Large intestine (tissue), 3 donors: ENCODE data around the gene CEP131. TPM values are rescaled to one million over a fixed set of nuclear protein-coding genes. Genes with fewer than 3 reads are reported as not detected.
A peak's percentile ranks its signal among the peaks of the same experiment; 100 is the strongest.
"Not testable (repeated sequence)": the region's sequence is repeated elsewhere in the genome, so short reads cannot be mapped to it uniquely, and the experiment has no call there.

Experiments used
- DNase-seq, 2 donors: peaks; one replicate each; pipeline versions ENCODE4 v3.0.0 to v3.0.0-alpha.2; 2013
- H3K27ac ChIP-seq: one replicate; pipeline ENCODE4 v1.5.1; 2013; ENCODE audit warnings: low read length
- H3K27me3 ChIP-seq: 2 replicates; pipeline ENCODE4 v1.6.1; 2013; ENCODE audit warnings: low read length; ENCODE audit not compliant: control insufficient read depth, insufficient read depth
- H3K36me3 ChIP-seq: 2 replicates; pipeline ENCODE4 v1.6.1; 2013; ENCODE audit warnings: low read length; ENCODE audit not compliant: control insufficient read depth, insufficient read depth
- H3K4me1 ChIP-seq: one replicate; pipeline ENCODE4 v1.6.1; 2013; ENCODE audit warnings: low read length; ENCODE audit not compliant: control insufficient read depth, insufficient read depth
- H3K4me3 ChIP-seq: one replicate; pipeline ENCODE4 v1.5.1; 2013; ENCODE audit warnings: low read length
- H3K9me3 ChIP-seq: one replicate; pipeline ENCODE4 v1.6.1; 2013; ENCODE audit warnings: mild to moderate bottlenecking, low read depth, low read length, moderate library complexity; ENCODE audit not compliant: control insufficient read depth
- WGBS: methylation state at CpG from one replicate; pipeline ENCODE4 v1.1.5; 2013; ENCODE audit warnings: low lambda C conversion rate; ENCODE audit not compliant: insufficient coverage; 5-methylcytosine and 5-hydroxymethylcytosine counted together
- polyA plus RNA-seq: library from polyadenylated mRNA; unstranded; fragments of 120-200 nt; gene quantifications from one replicate; pipeline ENCODE4 v1.2.1, GENCODE V29; 2013

CEP131 gene
- polyA plus RNA-seq, 1 donor: 9.0 TPM

DNA sequence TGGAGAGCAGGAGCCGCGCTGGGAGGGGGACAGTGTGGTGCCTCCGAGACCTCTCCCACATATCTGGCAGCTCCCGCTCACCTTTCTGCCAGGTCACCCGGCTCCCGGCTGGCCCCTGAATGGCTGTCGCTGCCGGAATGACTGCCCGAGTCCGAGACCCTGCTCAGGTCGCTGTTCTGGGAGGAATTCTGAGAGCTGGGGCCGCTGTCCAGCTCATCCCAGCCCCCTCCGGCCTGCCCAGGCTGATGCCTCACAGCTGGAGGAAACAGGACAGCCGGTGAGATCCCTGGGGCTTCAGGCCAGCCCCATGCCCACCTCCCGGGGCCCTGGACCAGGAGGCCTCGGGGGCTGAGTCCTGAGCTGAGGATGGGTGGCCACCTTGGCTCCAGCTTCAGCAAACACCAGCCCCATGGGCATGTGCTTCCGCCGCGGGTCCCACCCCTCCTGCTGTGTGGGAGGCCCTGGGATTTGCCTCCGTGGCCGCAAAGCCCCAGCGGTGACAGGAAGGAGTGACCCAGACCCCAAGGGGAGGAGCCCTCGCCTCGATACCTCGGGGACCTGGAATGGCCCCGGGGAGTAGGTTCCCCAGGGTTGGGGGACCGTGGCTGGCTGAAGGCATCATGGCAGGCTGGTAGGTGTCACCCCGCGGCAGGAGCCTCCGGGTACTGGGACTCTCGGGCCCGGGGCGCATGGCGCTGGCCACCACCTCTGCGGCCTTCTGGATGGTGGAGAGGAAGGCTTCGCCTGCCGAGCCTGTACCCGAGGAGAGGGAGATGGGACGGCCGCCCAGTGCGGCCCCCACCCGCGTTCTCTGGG, 9.2 kb upstream of the CEP131 start:
- H3K27me3 ChIP-seq: no peaks in the 10 kb centered on the region
- peaks cover 1% of the 10 kb centered on the region for H3K4me1 ChIP-seq
- H3K9me3 ChIP-seq: peaks cover 2% of the 10 kb centered on the region
- H3K27ac ChIP-seq: no peak overlapping the region
- no peak overlapping the region for H3K4me3 ChIP-seq
- no peak for DNase-seq
- no CpG with 5 or more reads among the region's 43 CpGs for WGBS
- peaks cover 52% of the 10 kb centered on the region for H3K36me3 ChIP-seq

DNA sequence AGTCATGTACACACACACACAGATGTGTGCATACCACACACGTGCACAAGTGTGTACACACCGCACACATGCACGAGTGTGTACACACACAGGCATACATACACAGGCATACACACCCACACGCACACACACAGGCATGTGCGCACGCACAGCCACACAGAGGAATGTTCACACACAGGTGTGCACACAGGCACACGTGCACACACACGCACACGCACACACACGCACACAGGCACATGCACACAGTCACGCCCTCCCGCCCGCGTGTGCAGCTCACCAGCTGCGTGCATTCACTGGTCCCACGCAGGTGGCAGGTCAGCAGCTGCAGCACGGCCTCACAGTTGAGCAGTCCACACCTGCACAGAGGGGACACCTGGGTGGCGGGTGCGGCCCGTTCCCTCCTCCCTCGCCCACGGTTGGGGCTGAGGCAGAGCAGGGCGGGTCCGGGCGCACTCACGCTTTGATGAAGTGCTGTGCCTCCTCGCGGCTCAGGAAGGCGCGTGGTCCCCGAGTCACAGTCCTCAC, 8.4 kb upstream of the CEP131 start:
- Histone ChIP-seq H3K4me3 (no peak overlapping the region), H3K4me1 (no peaks in the 10 kb centered on the region), H3K9me3 (peaks cover 2% of the 10 kb centered on the region), H3K27ac (no peak overlapping the region), H3K27me3 (no peaks in the 10 kb centered on the region), H3K36me3 (peaks cover 51% of the 10 kb centered on the region)
- no peak for DNase-seq
- WGBS: no CpG with 5 or more reads among the region's 31 CpGs

DNA sequence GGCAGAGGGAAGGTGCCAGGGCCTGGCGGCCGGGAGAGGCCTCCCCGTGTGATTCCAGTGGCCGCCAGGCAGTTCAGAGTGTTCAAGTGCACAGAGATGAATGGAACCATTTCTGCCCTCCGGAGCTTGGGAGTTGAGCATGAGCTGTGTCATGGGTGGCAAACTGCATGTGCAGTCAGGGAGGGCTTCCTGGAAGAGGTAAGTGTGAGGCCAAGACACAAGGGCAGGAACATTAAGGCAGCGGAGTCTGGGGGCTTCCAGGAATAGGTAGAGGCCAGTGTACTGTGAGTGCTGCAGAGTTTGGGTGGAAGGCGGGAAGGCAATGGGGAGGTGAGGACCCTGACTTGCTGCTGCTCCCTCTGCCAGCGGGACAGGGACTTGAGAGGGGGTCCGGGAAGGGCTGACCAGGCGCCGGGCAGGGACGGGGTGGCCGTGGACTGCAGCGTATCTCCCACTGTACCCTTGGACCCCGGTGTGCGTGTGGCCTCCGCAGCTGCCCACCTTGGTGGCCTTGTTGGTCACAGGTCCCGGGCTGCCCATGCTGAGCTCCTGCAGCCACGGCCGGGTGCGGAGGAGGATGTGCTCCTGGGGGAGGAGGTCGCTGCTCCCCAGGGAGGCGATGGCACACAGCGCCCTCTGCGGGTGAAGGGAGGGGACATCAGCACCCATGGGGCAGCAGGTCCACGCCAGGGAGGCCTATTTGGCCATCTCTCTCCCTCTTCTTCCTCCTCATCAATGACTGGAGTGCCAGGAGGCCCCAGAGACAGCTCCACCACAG, 7.5 kb upstream of the CEP131 start:
- no peak for DNase-seq
- no peaks in the 10 kb centered on the region for H3K4me1 ChIP-seq
- H3K27me3 ChIP-seq: no peaks in the 10 kb centered on the region
- no peak overlapping the region for H3K4me3 ChIP-seq
- H3K36me3 ChIP-seq: peaks cover 50% of the 10 kb centered on the region
- H3K27ac ChIP-seq: no peak overlapping the region
- H3K9me3 ChIP-seq: peaks cover 2% of the 10 kb centered on the region
- WGBS: no CpG with 5 or more reads among the region's 26 CpGs

DNA sequence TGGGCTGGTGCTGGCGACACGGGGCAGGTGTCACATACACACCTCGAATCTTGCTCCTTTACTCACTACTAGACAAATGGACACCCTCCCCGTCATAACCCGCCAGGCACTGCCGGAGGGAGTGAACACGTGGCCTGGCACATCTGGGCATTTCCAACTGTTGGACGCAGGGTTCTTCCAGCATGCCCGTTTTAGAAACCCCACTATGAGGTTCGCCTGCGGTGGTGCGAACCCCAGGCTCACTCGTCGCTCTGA, 6.8 kb upstream of the CEP131 start:
- Histone ChIP-seq H3K4me3 (no peak overlapping the region), H3K27ac (no peak overlapping the region), H3K27me3 (no peaks in the 10 kb centered on the region), H3K9me3 (peaks cover 2% of the 10 kb centered on the region), H3K36me3 (peaks cover 50% of the 10 kb centered on the region), H3K4me1 (no peaks in the 10 kb centered on the region)
- WGBS: no CpG with 5 or more reads among the region's 14 CpGs
- DNase-seq: no peak

DNA sequence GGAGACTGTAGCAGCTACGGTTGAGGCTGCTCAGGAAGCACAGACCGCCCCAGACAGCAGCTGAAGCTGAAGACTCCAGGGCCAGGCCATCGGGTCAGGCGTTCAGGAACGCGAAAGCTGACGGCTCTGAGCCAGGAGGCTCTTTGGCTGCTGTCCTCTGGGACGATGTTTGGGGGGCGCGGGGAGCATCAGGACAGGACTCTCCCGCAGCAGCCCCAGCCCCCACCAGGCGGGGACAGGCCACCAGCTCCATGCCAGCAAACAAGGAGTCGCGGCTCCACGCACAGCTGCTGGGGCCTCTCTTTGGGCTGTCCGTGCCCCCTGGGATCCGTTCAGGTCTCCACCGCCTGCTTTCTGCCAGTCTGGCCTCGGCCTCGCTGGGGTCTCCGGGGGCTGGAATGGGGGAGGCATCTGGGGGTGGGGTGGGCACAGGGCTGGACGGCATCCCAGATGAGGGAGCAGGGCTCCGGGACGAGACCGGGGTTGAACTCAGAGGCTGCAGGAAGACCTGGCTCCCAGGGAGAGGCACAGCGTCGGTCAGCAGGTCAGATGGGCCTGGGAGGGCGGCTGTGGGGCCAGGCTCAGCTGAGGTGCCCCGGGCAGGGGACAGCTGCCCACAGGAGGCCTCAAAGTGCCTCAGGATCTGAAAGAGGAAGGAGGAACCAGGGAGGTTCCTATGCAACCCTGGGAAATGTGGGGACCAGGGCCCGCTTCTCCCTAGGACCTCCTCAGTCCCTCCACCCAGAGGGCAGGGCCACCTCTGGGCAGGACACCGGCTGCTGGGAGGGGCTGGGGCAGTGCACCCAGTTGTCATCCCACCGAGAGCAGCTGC, 6.3 kb upstream of the CEP131 start:
- peaks cover 1% of the 10 kb centered on the region for H3K4me1 ChIP-seq
- no peak overlapping the region for H3K4me3 ChIP-seq
- peaks cover 2% of the 10 kb centered on the region for H3K27me3 ChIP-seq
- no CpG with 5 or more reads among the region's 32 CpGs for WGBS
- no peak overlapping the region for H3K27ac ChIP-seq
- peaks cover 50% of the 10 kb centered on the region for H3K36me3 ChIP-seq
- no peak for DNase-seq
- H3K9me3 ChIP-seq: peaks cover 2% of the 10 kb centered on the region

DNA sequence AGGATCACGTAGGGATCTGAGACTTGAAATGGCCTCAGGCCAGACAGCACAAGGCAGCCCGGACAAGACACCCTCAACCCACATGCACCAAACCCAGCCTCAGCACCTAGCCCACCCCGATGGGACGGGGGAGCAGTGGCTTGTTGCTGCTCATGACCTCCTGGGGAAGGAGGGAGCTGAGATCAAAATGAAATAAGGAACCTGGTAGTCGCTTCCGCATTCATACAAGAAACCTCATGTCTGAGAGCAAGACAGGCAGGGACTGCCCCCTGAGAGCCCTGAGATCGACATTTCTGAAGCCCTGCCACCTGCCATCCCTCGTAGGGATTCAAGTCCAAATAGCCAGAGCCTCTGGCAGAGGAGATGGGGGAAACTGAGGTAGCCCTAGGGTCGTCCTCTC, 5.7 kb upstream of the CEP131 start:
- no peak overlapping the region for H3K27ac ChIP-seq
- DNase-seq: no peak
- WGBS: no CpG with 5 or more reads among the region's 9 CpGs
- H3K4me3 ChIP-seq: no peak overlapping the region
- peaks cover 8% of the 10 kb centered on the region for H3K27me3 ChIP-seq
- H3K9me3 ChIP-seq: peaks cover 2% of the 10 kb centered on the region
- H3K4me1 ChIP-seq: peaks cover 8% of the 10 kb centered on the region
- peaks cover 43% of the 10 kb centered on the region for H3K36me3 ChIP-seq

DNA sequence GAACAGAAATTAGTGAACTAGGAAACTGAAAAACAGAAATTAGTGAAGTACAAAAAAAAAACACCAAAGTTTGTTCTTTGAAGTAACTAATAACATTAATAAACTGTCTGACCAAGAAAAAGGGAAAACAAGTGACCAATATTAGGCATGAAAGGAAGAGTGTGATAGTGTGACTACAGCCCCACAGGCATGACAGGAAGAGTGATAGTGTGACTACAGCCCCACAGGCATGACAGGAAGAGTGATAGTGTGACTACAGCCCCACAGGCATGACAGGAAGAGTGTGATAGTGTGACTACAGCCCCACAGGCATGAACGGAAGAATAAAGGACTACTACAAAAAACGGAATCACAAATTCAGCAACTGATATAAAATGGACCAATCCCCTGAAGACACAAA, 4.9 kb upstream of the CEP131 start:
- H3K4me1 ChIP-seq, H3K9me3 ChIP-seq, H3K27me3 ChIP-seq, H3K27ac ChIP-seq, DNase-seq, H3K4me3 ChIP-seq: not testable (repeated sequence)
- peaks cover 36% of the 10 kb centered on the region for H3K36me3 ChIP-seq
- no CpG with 5 or more reads among the region's 2 CpGs for WGBS

DNA sequence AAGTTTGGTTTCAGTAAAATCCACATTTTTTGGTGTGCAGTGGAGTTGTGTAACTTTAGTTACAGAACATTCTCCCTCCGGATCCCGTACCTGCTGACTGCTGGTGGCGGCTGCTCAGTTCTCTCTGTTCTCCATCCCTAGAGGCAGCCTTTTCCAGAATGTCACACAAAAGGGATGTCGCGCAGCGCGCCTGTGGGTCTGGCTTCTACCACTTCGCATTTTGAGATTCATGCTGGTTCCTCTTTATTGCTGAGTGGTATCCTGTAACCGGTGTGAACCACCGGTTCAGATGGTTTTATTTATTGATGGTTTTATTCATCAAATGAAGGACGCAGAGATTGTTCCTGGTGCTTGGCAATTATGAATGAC, 981 bp upstream of the CEP131 start:
- no peak overlapping the region for H3K27ac ChIP-seq
- peaks cover 22% of the 10 kb centered on the region for H3K4me1 ChIP-seq
- peaks cover 9% of the 10 kb centered on the region for H3K27me3 ChIP-seq
- DNase-seq: no peak
- H3K36me3 ChIP-seq: peaks cover under 1% of the 10 kb centered on the region
- no peak overlapping the region for H3K4me3 ChIP-seq
- H3K9me3 ChIP-seq: no peaks in the 10 kb centered on the region
- no CpG with 5 or more reads among the region's 11 CpGs for WGBS

DNA sequence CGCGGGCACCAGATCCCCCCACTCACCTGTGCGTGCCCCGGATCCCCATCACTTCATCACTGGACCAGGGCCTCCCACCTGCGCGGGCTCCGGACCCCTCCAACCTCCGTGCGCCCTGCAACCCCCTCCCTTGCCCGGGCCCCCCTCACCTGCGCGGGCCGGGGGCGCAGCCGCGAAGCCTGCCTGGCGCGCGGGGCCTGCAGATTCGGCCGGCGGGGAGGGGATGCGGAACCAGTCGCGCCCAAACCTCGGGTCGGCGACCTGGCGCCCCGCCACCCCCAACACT, 202 bp downstream of the CEP131 start:
- H3K36me3 ChIP-seq: peaks cover 2% of the 10 kb centered on the region
- no CpG with 5 or more reads among the region's 30 CpGs for WGBS
- H3K27ac ChIP-seq: no peak overlapping the region

DNA sequence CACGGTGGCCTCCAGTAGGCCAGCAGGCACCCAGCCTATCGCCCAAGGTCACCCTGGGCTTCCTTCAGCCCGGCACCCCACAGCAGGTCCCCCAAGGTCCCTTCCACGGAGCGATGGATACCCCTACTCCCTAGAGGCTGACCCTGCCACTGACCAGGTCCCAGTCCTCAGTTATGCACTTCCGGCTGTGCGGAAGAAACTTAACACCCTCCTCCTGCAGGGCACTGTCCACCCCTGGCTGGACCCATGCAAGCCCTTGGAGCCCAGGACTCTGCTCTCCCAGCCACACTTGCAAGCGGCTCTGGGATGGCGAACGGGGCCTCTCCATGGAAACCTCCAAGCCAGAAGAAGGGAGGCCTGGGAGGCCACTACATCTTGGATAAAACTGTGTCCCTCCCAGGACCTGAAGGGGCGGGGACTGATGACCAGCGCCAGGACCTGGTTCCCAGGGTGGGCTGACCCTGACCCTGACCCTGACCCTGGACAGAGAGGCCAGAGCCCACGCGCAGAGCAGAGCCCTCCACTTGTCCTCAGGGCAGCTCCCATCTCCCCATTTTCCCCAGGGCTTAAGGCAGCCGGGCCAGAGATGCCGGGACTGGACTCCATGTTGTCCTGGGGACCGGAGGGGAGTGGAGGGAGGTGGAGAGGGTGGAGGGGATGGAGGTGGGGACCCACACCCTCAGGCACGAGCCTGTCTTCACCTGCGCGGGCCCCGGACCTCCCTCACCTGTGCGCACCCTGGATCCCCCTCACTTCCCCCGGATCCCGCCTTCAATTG, 734 bp downstream of the CEP131 start:
- peaks cover 2% of the 10 kb centered on the region for H3K36me3 ChIP-seq
- H3K4me1 ChIP-seq: peaks cover 22% of the 10 kb centered on the region
- no peaks in the 10 kb centered on the region for H3K9me3 ChIP-seq
- peak overlapping the region; percentile 52 for H3K4me3 ChIP-seq
- no peak overlapping the region for H3K27ac ChIP-seq
- no CpG with 5 or more reads among the region's 24 CpGs for WGBS
- peaks cover 9% of the 10 kb centered on the region for H3K27me3 ChIP-seq
- no peak for DNase-seq

More for the DNA sequence above, 202 bp downstream of the CEP131 start:
- H3K4me1 ChIP-seq: peaks cover 22% of the 10 kb centered on the region
- no peaks in the 10 kb centered on the region for H3K9me3 ChIP-seq
- no peak for DNase-seq
- peak overlapping the region; percentile 52 for H3K4me3 ChIP-seq
- H3K27me3 ChIP-seq: peaks cover 9% of the 10 kb centered on the region
